ELF-1 (cell line): Measurements from ENCODE around the gene FADS2.

Experiments
- DNase-seq: peaks from one replicate; pipeline ENCODE4 v3.0.0-alpha.2; 2016; ENCODE audit warnings: low read depth, low spot score

FADS2 gene

GRCh38 chr11:61827571-61828378, at the start of gene FADS2:
Gene FADS2 (plus strand): TSS chr11:61828300. CDS start chr11:61828391, 91 bp downstream.
- DNase-seq: peak; percentile 92

GRCh38 chr11:61778357-61778886, 49.7 kb upstream of the FADS2 start:
- no peak for DNase-seq

- DNase-seq: no peak
These were observed 49.0 kb upstream of the FADS2 start for GRCh38 chr11:61778920-61779650.

- no peak for DNase-seq
These were observed 48.2 kb upstream of the FADS2 start for GRCh38 chr11:61779666-61780525.

- no peak for DNase-seq
These were observed 47.4 kb upstream of the FADS2 start for GRCh38 chr11:61780581-61781162.

- no peak for DNase-seq
These were observed 46.5 kb upstream of the FADS2 start for GRCh38 chr11:61781585-61781984.

- DNase-seq: no peak
These were observed 45.8 kb upstream of the FADS2 start for GRCh38 chr11:61782299-61782698.

- DNase-seq: peak; percentile 80
These were observed 45.3 kb upstream of the FADS2 start for GRCh38 chr11:61782841-61783240.

- no peak for DNase-seq
These were observed 44.2 kb upstream of the FADS2 start for GRCh38 chr11:61783717-61784505.

- DNase-seq: no peak
These were observed 43.6 kb upstream of the FADS2 start for GRCh38 chr11:61784506-61784805.

- no peak for DNase-seq
These were observed 42.2 kb upstream of the FADS2 start for GRCh38 chr11:61785837-61786402.

- DNase-seq: peak; percentile 78
These were observed 40.1 kb upstream of the FADS2 start for GRCh38 chr11:61787928-61788491.

GRCh38 chr11:61791737-61792309, 36.3 kb upstream of the FADS2 start:
- DNase-seq: peak; percentile 77

GRCh38 chr11:61792310-61793082, 35.6 kb upstream of the FADS2 start, which contains the start of the genes FEN1 and TMEM258:
Gene FEN1 (plus strand): TSS chr11:61792911. CDS start chr11:61795362, 2,451 bp downstream.
Gene TMEM258 (minus strand): TSS chr11:61792599. CDS start chr11:61792558, 41 bp downstream.
- peak; percentile 96 for DNase-seq

GRCh38 chr11:61793083-61793828, 34.8 kb upstream of the FADS2 start:
- no peak for DNase-seq

GRCh38 chr11:61793829-61794204, 34.3 kb upstream of the FADS2 start:
- DNase-seq: no peak

GRCh38 chr11:61794579-61794978, 33.5 kb upstream of the FADS2 start:
- DNase-seq: no peak

- no peak for DNase-seq
These were observed 32.6 kb upstream of the FADS2 start for GRCh38 chr11:61795459-61795858.
